ENCODE measurements around the gene CHSY1.

- TF ChIP-seq CTCF (conservative IDR thresholded peaks at IDR 0.05; ENCODE audit: low read length) (no peak), EZH2phosphoT487 (IDR thresholded peaks at IDR 0.05; ENCODE audit: borderline replicate concordance, low read depth, low read length) (no peak)
Measured at GRCh38 chr15:101277943-101278564, 26.2 kb upstream of the CHSY1 start.
